ENCODE results near the gene DNMBP. TPM values are rescaled to one million over a fixed set of nuclear protein-coding genes. Genes with fewer than 3 reads are reported as not detected.
A peak's percentile ranks its signal among the peaks of the same experiment; 100 is the strongest.
"Not testable (repeated sequence)": the region's sequence is repeated elsewhere in the genome, so short reads cannot be mapped to it uniquely, and the experiment has no call there.

Gene DNMBP
- total and polyA plus RNA-seq, 8 donors, result 14.8 to 43.9 (median 37.2) TPM

GRCh38 chr10:99952799-99953198, 56.9 kb downstream of the DNMBP start:
- Histone ChIP-seq H3K4me1 (no peaks in the 10 kb centered on the region), H3K27me3 (no peaks in the 10 kb centered on the region), H3K27ac (no peak overlapping the region), H3K4me3 (no peak overlapping the region), H3K36me3 (peaks cover 0 to 53% of the 10 kb centered on the region in 2 donors), H3K9me3 (peaks cover 0 to 6% of the 10 kb centered on the region in 2 donors)
- DNase-seq, result no peak
- no peak for TF ChIP-seq CTCF (IDR thresholded peaks at IDR 0.05)
- no peak for ATAC-seq
- intact Hi-C loops (cut with DNase I), result no loop called here

GRCh38 chr10:99946051-99946450, 63.7 kb downstream of the DNMBP start:
- H3K4me1 ChIP-seq; H3K27me3 ChIP-seq; DNase-seq; H3K36me3 ChIP-seq; H3K4me3 ChIP-seq; H3K27ac ChIP-seq; intact Hi-C loops (cut with DNase I); ATAC-seq; H3K9me3 ChIP-seq: not testable (repeated sequence)

- ATAC-seq (peak; percentile 82), DNase-seq (peak in 1 of 4 donors; percentile 74)
- TF ChIP-seq CTCF (IDR thresholded peaks at IDR 0.05), result no peak
- Histone ChIP-seq H3K36me3 (no peaks in the 10 kb centered on the region), H3K4me3 (no peak overlapping the region), H3K27me3 (no peaks in the 10 kb centered on the region), H3K4me1 (no peaks in the 10 kb centered on the region), H3K27ac (peak overlapping the region in 1 of 2 donors; percentile 15), H3K9me3 (no peaks in the 10 kb centered on the region)
- intact Hi-C loops (cut with DNase I), result no loop called here
Observed at GRCh38 chr10:99945263-99945662, 64.5 kb downstream of the DNMBP start.

GRCh38 chr10:99944860-99945259, 64.9 kb downstream of the DNMBP start:
- Histone ChIP-seq H3K4me1 (no peaks in the 10 kb centered on the region), H3K4me3 (no peak overlapping the region), H3K27me3 (no peaks in the 10 kb centered on the region), H3K36me3 (peaks cover 0 to 4% of the 10 kb centered on the region in 2 donors), H3K27ac (no peak overlapping the region), H3K9me3 (no peaks in the 10 kb centered on the region)
- intact Hi-C loops (cut with DNase I), result no loop called here
- no peak for TF ChIP-seq CTCF (IDR thresholded peaks at IDR 0.05)
- DNase-seq (no peak), ATAC-seq (no peak)

- Histone ChIP-seq H3K4me3 (no peak overlapping the region), H3K27ac (no peak overlapping the region), H3K9me3 (no peaks in the 10 kb centered on the region), H3K4me1 (no peaks in the 10 kb centered on the region), H3K27me3 (no peaks in the 10 kb centered on the region), H3K36me3 (peaks cover 0 to 5% of the 10 kb centered on the region in 2 donors)
- no peak for TF ChIP-seq CTCF (IDR thresholded peaks at IDR 0.05)
- no peak for DNase-seq
- intact Hi-C loops (cut with DNase I), result no loop called here
- ATAC-seq, result no peak
Observed at GRCh38 chr10:99943908-99944307, 65.8 kb downstream of the DNMBP start.
